ENCODE measurements around the gene CPEB3.

CPEB3 gene

DNA sequence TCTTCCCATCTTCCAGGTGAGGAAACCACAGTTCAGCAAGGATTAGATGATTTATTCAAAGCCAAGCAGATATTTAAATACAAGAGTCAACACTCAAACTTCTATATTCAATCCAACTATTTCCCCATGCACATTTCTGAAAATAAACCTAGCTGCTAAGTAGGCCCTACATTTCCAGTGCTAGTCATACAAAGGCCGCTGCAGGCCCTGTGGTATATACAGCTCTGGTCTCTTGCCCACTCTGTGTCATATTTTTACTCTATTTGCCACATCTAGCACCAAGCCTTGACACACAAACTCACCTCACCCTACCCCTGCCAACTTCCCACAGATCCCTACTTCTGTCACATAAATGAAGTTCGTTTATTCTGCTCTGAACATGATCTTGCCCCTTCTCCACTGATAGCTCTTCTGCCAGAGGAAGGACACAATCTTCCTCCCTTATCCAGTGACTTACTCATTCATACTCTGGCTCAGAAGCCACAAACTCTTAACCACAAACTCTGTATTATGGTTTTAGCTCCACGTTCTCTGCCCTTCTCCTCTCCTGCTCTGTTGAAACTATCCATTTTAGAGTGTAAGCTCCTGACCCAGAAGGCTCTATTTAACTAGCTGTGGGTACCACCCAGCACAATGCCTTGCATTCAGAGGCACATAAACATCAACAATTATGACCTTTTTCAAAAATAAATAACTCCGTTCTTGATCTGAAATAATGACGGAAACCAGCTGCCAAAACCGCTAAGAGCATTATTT, 180.7 kb downstream of the CPEB3 start:
- no peak for DNase-seq (ENCODE audit: low read depth in 2 of 3, low spot score in 1 of 3)

DNA sequence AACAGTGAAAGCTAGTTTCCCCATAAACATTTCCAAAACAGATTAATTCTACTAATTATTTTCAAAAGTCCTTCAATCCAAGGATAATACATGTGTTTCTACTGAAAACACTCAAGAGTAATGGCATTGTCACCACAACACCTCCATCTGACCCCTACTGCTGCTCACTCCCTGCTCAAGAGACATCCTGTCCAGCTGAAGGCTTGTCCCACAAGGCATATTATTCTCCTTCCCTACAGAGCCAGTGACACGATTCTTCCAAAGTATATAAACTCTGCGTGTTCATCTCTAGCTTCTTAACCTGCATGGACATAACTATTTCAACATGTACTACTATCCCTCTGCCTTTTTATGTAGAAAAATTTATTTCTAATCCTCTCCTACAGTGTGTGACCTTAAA, 182.1 kb downstream of the CPEB3 start:
- no peak for DNase-seq (ENCODE audit: low read depth in 2 of 3, low spot score in 1 of 3)

DNA sequence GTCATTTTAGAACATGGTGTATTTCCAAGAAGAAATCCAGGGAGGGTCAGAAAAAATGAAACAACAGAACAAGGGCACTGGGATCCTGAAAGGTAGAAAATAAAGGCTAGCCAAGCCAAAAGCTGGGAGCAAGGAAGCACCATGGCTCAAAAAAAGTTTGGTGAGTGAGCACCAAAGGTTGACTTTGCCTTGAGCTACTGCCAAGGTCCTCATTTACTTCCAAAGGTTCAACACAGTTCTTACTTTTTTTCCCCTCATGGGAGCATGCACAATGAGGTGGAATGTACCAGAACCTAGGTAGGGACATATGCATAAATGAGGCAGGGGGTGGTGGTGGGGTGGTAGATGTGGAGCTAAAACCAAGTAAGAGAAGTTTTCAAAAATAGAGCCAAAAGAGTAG, 182.8 kb downstream of the CPEB3 start:
- no peak for DNase-seq (ENCODE audit: low read depth in 2 of 3, low spot score in 1 of 3)

DNA sequence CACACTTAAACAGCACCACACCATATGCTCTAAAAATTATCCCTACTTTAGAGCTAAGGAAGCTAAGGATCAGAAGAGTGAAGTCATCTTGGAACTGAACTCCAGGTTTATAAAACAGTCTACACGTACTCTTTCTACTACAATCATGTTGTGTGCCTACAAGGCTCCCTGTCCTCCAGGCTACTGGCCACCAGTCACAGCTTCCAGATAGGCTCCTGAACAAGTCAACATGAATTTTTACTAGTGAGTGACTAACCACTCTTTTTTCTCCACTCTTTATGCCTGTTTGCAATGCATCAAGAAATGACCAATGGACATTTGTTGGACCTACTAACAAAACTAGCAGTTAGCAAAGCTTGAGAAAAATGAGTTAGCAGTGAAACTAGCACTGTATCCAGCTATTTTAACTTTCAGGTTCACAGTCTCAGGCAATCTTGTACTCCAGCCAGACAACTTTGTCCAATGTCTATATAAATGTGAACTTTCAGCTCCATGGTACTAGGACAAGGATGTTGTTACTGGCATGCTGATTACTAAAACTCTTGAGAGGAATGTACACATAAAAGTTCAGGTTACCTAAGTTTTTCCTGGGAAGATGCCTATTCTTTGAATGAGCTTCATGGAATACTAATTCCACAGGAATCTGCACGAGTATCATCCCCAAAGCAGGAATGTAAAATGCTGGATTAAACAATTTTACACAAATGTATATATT, 187.3 kb downstream of the CPEB3 start:
- no peak for DNase-seq (ENCODE audit: low read depth in 2 of 3, low spot score in 1 of 3)

DNA sequence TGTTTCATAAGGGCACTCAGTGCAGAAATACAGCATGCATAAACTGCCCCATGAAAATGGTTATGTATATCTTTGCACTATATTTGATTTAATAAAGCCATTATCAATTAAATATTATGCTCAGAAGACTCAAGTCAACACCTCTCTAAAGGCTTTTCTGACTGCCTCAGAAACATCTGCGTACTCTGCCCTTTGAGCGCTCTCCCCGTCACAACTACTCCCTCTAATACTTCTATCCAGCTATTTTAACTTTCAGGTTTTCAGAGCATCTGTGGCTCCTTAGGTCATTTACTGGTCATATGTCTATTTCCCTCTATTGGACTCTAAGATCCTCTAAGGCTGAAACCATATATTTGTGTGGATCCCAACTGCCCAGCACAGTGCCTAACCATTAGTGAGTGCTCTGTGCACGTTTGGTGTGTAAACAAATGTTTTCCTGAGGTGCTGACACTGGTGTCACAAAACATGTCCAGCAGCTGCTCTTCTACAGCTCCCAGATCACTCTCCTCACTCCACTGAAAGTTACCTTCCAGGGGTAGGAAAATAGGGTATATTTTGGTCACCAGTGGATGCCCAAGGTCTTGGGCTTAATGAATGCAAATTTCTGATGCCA, 188.2 kb downstream of the CPEB3 start:
- no peak for DNase-seq (ENCODE audit: low read depth in 2 of 3, low spot score in 1 of 3)

DNA sequence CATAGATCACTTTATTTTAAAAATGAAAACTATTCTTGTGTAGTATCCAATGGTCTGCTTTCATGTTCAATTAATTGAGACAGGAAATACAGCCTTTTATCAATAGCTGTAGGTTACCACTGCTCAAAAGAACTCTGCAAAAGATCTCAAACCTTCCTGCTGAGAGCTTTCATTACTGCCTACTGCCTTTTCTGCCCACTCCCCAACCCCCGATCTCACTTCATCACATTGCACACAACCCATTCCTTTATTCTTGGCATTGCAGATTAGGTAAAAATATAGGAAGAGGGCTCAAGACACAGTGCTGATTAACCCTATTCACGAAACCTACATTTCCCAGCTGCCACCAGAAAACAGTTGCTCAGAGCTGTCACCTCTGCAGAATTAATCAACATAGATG, 195.9 kb downstream of the CPEB3 start:
- DNase-seq (ENCODE audit: low read depth in 2 of 3, low spot score in 1 of 3): no peak

DNA sequence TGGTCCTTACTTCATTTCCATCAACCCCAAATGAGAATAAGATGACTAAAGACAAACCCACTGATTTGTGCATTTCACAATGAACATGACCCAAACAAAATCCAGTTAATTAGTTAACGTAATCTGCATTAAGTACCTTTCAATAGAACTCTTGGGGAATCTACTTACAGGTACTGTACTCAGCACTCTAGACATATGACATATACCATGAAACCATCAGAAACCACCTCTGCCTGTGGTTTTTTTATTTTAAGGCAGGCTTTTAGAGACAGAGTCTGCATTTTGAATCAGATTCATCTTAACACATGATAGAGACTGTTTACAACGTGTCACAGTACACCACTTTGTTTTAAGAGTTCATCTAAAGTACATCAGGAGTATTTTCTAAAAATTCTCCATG, 198.9 kb downstream of the CPEB3 start:
- DNase-seq (ENCODE audit: low read depth in 2 of 3, low spot score in 1 of 3): no peak

DNA sequence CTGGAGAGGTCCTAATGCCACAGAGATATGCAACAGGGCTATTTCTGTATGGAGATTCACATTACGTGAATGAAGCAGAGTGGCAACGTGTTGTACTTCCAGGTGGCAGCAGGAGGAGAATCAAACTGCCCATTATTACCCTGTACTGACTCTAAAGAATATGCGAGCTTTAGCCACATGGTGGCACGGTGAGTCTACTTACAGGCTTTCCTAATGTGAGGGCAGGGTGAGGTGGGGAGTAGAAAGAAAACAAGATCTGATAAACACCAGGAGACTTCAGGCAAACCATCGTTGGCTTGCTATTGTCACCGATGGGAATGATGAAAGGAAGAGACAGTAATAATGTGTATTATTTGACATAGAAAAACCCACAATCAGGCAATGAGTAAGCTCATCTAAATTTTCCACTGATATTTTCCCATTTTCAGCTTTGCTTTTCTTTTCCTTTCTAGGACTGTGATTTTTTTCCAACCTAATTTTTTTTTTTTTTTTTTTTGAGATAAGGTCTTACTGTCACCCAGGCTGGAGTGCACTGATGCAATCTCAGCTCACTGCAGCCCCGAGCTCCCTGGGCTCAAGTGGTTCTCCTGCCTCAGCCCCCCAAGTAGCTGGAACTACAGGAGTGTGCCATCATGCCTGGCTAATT, 203.0 kb downstream of the CPEB3 start:
- peak; percentile 20 to 38 (median 31) for DNase-seq (ENCODE audit: low read depth in 2 of 3, low spot score in 1 of 3)

DNA sequence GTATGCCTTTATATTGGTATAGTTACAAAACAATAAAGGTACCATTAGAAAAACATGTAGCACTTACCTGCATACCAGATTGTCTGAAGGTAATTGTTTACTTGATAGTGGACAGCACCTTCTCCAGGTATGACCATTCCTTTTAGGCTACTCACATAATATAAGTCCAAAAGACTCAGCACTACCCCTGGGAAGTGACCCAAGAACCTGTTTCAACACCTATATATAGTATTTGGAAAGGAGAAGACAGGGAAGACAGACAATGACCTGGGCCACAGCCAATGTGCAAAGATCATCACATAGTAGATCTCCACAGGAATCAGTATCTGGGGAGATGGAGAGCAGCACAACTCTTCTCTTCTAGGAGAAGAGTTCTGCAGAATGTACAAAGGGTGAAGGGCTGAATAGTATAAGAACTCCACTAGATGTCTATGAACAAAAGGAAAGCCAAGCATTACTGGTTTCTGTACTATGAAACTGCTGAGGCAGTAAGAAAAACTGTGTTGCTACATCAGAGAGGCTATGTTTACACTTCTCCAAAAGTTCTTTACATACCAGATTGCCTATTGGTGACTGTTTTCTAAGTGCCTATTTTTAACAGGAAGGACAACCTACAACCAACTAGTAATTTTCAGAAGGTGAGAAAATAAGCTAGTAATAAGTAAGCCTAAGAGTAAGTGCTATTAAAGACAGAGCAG, 208.1 kb downstream of the CPEB3 start:
- no peak for DNase-seq (ENCODE audit: low read depth in 2 of 3, low spot score in 1 of 3)

DNA sequence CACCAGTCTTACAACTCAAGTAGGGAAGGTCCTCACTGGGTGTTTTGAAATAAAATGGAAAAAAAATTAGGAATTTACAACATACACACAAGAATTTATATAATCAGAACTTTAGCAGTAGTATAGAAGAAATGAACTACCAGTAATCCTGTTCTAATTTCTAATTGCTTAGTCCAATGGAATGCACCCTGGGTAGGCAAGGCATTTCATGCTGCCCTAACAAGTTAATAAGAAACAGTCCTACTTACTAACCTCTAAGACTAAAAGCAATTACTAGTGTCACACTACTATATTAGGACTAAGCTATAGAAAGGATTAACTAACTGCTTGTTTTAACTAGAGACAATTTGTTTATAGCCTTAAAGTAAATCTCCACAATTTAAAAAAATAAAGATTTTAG, 209.2 kb downstream of the CPEB3 start:
- no peak for DNase-seq (ENCODE audit: low read depth in 2 of 3, low spot score in 1 of 3)

DNA sequence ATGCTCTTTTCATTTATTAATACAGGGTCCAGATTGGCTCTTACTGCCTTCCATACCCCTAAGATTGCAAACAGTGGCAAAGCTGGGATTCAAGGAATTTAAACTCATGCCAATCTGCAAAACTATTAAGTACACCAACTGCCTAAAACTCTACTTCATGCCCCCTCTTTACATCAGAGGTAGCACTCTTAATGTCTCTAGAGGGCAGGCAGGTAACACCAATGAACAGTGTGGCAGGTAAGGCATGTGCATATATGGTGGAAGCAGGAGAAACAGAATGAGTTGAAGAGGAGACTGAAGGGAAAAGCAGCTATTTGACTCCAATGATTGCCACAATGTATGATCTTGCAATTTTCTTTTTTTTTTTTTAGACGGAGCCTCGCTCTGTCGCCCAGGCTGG, 210.6 kb downstream of the CPEB3 start:
- no peak for DNase-seq (ENCODE audit: low read depth in 2 of 3, low spot score in 1 of 3)

DNA sequence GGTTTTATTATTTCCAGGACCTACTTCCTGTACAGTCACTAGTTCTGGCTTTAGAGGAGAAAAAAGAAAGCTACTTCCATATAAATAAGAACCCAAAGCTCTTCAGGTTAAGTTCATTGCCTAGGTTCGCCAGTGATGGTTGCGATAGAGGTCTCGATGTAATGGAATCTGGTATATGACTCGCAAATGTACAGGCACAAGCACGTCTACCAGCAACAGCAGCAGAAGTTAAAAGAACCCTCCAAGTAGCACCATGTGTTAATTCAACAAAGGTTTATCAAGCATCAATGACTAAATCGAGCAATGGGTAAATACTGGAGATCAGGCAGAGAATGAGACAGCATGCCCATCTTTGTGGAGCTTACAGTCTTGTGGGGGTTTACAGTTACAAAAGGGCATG, 211.9 kb downstream of the CPEB3 start:
- no peak for DNase-seq (ENCODE audit: low read depth in 2 of 3, low spot score in 1 of 3)

DNA sequence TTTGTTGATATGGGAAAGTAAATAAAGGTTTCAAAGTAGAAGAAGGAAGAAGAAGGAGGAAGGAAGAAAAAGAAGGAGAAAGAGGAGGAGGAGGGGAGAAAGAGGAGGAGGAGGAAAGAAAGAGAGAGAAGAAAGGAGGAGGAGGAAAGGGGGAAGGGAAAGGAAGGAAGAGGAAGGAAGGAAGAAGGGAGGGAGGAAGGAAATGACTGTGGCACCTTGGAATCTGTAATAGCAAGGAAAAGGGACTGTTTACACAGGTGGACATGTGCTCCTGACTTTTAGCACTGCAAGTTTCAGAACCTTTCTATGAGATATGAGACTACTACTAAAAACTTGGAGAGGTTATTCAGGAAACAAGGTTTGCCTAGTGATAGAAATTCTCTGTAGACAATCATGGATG, 214.2 kb downstream of the CPEB3 start:
- no peak for DNase-seq (ENCODE audit: low read depth in 2 of 3, low spot score in 1 of 3)

DNA sequence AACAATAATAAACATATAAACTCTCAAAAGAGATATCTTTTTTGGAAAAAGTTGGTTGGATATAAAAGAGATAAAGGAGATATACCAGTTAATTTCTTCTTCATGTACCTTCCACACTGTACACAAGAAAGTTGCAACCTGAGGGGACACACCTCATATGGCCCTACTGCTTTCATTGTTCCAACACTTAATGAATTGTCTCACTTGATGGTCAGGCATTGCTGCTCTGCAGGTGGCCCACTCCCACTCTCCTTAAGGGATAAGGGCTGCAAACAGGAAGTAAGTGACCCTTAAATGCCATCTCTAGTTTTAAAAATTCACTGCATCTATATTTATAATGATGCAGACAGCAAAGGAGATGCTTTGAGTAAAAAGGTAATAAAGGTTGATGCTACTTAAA, 215.0 kb downstream of the CPEB3 start:
- no peak for DNase-seq (ENCODE audit: low read depth in 2 of 3, low spot score in 1 of 3)

DNA sequence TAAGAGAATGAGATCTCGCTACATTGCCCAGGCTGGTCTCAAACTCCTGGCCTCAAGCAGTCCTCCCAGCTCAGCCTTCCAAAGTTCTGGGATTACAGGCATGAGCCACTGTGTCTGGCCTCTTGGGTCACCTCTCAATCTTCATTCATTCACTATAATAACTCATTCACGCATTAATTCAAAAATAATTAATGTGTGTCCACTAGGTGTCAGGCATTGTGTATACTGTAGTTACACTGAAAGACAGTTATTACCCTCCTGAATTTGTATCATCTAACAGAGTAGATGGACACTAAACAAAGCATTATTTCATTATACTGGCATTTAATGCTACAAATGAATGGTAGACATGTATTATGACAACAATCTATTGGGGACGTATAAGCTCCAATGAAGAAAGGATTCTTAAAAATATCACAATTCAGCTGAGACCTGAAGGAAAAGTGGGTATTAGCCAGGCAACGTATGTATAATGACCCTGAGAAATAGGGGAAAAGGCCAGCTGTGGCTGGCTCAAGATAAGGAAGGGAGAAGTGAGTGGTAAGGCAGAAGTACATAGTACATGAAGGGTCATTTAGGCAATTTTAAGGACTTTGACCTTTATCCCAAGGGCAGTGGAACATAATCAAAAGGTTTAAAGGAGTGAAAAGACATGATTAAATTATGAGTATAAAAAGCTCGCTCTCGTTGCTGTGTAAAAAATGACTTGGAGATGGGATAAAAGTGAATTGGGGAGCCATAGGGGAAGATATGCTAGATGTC, 216.6 kb downstream of the CPEB3 start:
- no peak for DNase-seq (ENCODE audit: low read depth in 2 of 3, low spot score in 1 of 3)

DNA sequence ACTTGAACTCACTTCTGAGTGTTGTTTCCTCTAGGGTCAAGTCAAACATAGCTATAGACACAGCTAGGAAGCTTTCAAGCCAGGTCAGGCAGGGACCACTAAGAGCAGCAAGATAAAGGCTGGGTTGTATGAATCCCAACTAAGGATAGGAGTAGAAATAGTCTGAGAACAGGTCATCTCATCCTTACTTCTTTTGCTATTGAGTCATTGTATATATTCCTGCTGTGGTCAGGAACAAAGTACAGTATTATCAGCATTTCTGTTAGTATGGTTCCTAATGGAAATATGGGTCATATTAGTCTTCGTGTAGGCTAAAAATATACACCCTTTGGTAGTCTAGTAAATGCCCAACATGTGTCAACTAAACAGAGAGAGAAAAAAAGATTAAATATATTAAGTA, 222.0 kb downstream of the CPEB3 start:
- DNase-seq (ENCODE audit: low read depth in 2 of 3, low spot score in 1 of 3): no peak

DNA sequence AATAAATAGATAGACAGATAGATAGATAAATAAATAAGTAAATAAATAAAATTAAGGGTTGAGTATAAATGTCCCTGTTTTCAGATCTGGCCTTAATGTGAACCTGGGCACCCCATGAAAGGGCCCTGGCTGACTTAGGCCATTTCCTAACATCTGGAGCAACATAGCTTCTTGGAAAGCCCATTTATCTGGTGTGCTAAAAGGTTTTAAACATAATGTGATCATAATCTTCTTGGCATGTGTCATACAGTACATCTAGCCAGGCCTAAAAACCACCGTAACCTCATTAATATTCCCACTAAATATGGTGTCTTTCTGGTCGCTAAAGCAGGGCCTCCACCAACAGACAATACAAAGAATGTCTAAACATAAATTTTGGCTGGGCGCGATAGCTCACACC, 224.5 kb downstream of the CPEB3 start:
- DNase-seq (ENCODE audit: low read depth in 2 of 3, low spot score in 1 of 3): no peak

DNA sequence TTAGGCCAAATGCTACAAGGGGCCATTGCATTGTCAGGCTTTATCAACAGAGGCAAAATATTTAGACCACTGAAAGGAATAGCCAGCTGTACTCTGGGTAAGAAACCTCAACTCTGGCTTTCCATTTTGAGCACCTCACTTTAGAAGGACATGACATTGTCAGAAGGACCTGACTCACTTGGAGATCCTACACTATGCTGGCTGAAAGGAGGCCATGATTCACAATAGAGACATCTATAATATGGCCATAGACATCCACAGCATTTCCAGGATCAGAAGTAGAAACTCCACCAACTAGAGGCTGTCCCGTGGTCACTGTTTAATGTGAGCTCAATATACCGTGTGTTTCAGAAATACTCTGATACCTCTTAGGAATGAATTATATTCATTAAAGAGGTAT, 226.4 kb downstream of the CPEB3 start:
- DNase-seq (ENCODE audit: low read depth in 2 of 3, low spot score in 1 of 3): no peak

DNA sequence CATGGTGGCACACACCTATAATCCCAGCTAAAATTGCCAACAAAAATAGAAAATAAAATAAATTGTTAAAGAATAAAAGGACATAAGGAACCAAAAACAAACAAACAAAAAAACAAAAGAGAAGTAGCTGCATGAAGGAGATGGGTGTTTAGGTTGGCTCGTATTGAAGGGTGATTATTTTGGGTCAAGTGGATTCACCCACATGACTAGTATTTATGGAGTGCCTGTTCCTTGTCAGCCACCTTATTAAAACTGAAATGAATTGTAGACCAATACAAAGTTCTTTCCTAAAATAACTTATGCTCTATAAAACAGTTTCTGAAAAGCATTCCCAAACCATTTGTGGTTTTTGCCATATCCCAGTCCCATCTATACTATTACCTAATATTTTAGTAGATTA, 228.6 kb downstream of the CPEB3 start:
- no peak for DNase-seq (ENCODE audit: low read depth in 2 of 3, low spot score in 1 of 3)

DNA sequence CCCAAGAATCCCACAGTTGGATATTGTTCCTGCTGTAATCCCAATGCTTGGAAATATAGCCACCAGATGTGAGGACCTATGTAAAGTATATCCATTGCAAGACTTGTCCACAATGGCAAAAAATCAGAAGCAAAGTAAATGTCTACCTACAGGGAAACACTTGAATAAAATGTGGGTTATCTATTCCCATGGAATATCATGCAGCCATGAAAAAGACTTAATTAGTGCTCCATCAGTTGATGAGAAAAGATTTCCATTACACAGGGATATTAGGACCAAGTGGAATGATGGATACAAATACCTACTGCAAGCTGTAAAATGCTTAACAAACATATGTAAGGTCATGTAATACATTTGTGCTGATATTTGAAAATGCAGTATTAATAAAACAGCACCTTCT, 236.1 kb downstream of the CPEB3 start:
- no peak for DNase-seq (ENCODE audit: low read depth in 2 of 3, low spot score in 1 of 3)

DNA sequence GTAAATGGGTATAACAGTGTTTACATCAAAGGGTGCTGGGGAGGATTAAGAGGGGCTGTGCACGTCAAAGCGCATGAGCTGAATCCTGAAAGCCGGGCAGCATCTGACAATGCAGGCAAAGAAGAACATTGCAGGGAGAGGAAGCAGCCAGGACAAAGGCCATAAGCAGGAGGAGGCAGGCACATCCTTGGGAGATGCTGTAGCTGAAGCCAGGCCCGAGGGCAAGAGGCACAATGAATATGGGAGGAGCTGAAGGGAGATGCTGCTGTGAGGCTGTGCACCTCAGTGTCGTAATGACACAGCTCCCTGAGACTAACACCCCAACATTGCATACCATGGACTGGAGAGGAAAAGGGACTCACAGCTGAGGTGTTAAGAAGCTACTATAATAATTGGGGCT, 238.1 kb downstream of the CPEB3 start:
- DNase-seq (ENCODE audit: low read depth in 2 of 3, low spot score in 1 of 3): no peak

All from stimulated activated CD4-positive, alpha-beta T cell treated with anti-CD3 and anti-CD28 coated beads, Interleukin-12 subunit alpha, Interleukin-12 subunit beta, amount 100 ng/mL, for 48 hours (primary cell).